IMR-90 (cell line): ENCODE measurements around the gene ABHD2. TPM values are rescaled to one million over a fixed set of nuclear protein-coding genes. Genes with fewer than 3 reads are reported as not detected.

Source experiments
- ATAC-seq: fragments of 200-7000 bp; cut with Tn5 transposase; 2 replicates; pipeline ENCODE4 v1.9.1; 2020; ENCODE audit warnings: low read depth, mild to moderate bottlenecking, moderate library complexity
- BruUV-seq: library from RNA; stranded (reverse); fragments of 400-500 nt; replicated peaks from 2 replicates; lab custom pipeline; 2021; lab: Mats Ljungman, UMichigan
- CTCF ChIA-PET: fragments of 300-600 bp; formaldehyde crosslinking; extraction: SDS; loops from one replicate; lab custom pipeline; 2021; ENCODE audit warnings: antibody characterized with exemption; lab: Yijun Ruan, JAX
- POLR2A ChIA-PET: fragments of 300-600 bp; sonication (Branson Sonifier 250); formaldehyde crosslinking; loops from one replicate; lab custom pipeline; 2022; ENCODE audit warnings: antibody characterized with exemption; ENCODE audit not compliant: unreplicated experiment; lab: Charles Lee
- DNase-seq: peaks from one replicate; pipeline ENCODE4 v3.0.0; 2013
- H2AFZ ChIP-seq: replicated peaks from 2 replicates; pipeline ENCODE3; 2013; ENCODE audit warnings: low read length, mild to moderate bottlenecking; ENCODE audit not compliant: poor library complexity
- H2AK5ac ChIP-seq: 2 replicates; pipeline ENCODE4 v1.6.1; 2013; ENCODE audit warnings: low read depth, low read length, inconsistent platforms
- H2AK9ac ChIP-seq: replicated peaks from 2 replicates; pipeline ENCODE3; 2013; ENCODE audit warnings: mild to moderate bottlenecking, low read depth, low read length, moderate library complexity; ENCODE audit not compliant: poor library complexity
- H2BK120ac ChIP-seq: 2 replicates; pipeline ENCODE4 v1.6.1; 2013; ENCODE audit warnings: low read depth, low read length, inconsistent platforms
- H2BK15ac ChIP-seq: 3 replicates; pipeline ENCODE4 v1.6.1; 2013; ENCODE audit warnings: low read depth, low read length, inconsistent platforms
- H2BK20ac ChIP-seq: 2 replicates; pipeline ENCODE4 v1.6.1; 2013; ENCODE audit warnings: low read depth, mild to moderate bottlenecking, inconsistent platforms, low read length, moderate library complexity
- H2BK5ac ChIP-seq: 2 replicates; pipeline ENCODE4 v1.6.1; 2013; ENCODE audit warnings: mild to moderate bottlenecking, low read depth, low read length, inconsistent platforms; ENCODE audit not compliant: poor library complexity, severe bottlenecking
- H3K14ac ChIP-seq: replicated peaks from 2 replicates; pipeline ENCODE4 v1.6.1; 2013; ENCODE audit warnings: low read depth, low read length, inconsistent platforms
- H3K18ac ChIP-seq: 2 replicates; pipeline ENCODE4 v1.6.1; 2013; ENCODE audit warnings: low read depth, low read length, control low read depth
- H3K23ac ChIP-seq: 2 replicates; pipeline ENCODE4 v1.6.1; 2013; ENCODE audit warnings: low read depth, low read length, inconsistent platforms
- H3K27ac ChIP-seq: 2 replicates; pipeline ENCODE4 v1.5.1; 2013; ENCODE audit warnings: mild to moderate bottlenecking, control low read depth, low read length; ENCODE audit not compliant: insufficient read depth
- H3K27me3 ChIP-seq: 2 replicates; pipeline ENCODE4 v1.6.1; 2013; ENCODE audit warnings: low read length; ENCODE audit not compliant: control insufficient read depth, insufficient read depth
- H3K36me3 ChIP-seq: 2 replicates; pipeline ENCODE4 v1.6.1; 2013; ENCODE audit warnings: low read length, mixed read lengths; ENCODE audit not compliant: control insufficient read depth, insufficient read depth
- H3K4ac ChIP-seq: 2 replicates; pipeline ENCODE4 v1.6.1; 2013; ENCODE audit warnings: low read depth, low read length, inconsistent platforms
- H3K4me1 ChIP-seq: 2 replicates; pipeline ENCODE4 v1.6.1; 2013; ENCODE audit warnings: low read length, mixed read lengths; ENCODE audit not compliant: control insufficient read depth, insufficient read depth
- H3K4me2 ChIP-seq: 2 replicates; pipeline ENCODE4 v1.6.1; 2013; ENCODE audit warnings: low read depth, mild to moderate bottlenecking, control low read depth, low read length, moderate library complexity
- H3K4me3 ChIP-seq: 2 replicates; pipeline ENCODE4 v1.5.1; 2013; ENCODE audit warnings: low read depth, mild to moderate bottlenecking, control low read depth, low read length, moderate library complexity; ENCODE audit not compliant: insufficient read depth
- H3K56ac ChIP-seq: 2 replicates; pipeline ENCODE4 v1.6.1; 2013; ENCODE audit warnings: low read length, inconsistent platforms; ENCODE audit not compliant: insufficient read depth; ENCODE audit errors: extremely low read depth
- H3K79me1 ChIP-seq, 2 experiments: 2 replicates each; pipeline ENCODE4 v1.6.1; 2013; ENCODE audit warnings: low read length in 2 of 2, inconsistent platforms in 1 of 2, low read depth in 1 of 2
- H3K9ac ChIP-seq: 2 replicates; pipeline ENCODE4 v1.6.1; 2013; ENCODE audit warnings: low read depth, low read length, control low read depth
- H3K9me1 ChIP-seq: 2 replicates; pipeline ENCODE4 v1.6.1; 2013; ENCODE audit warnings: low read length, inconsistent platforms; ENCODE audit not compliant: insufficient read depth
- H3K9me3 ChIP-seq: 2 replicates; pipeline ENCODE4 v1.6.1; 2013; ENCODE audit warnings: low read length; ENCODE audit not compliant: control insufficient read depth, insufficient read depth
- H4K20me1 ChIP-seq: 2 replicates; pipeline ENCODE4 v1.6.1; 2013; ENCODE audit warnings: low read length, inconsistent platforms; ENCODE audit not compliant: insufficient read depth
- H4K5ac ChIP-seq: 2 replicates; pipeline ENCODE4 v1.6.1; 2013; ENCODE audit warnings: mild to moderate bottlenecking, low read depth, low read length, control low read depth
- H4K8ac ChIP-seq, 2 experiments: 2 replicates each; pipeline ENCODE4 v1.6.1; 2013; ENCODE audit warnings: low read depth in 2 of 2, low read length in 2 of 2, control low read depth in 1 of 2, inconsistent platforms in 1 of 2
- H4K91ac ChIP-seq: 2 replicates; pipeline ENCODE4 v1.6.1; 2013; ENCODE audit warnings: low read depth, low read length, inconsistent platforms; ENCODE audit not compliant: insufficient read depth
- BHLHE40 ChIP-seq: fragments of 150-350 bp; IDR thresholded peaks from 2 replicates; pipeline ENCODE4 v1.6.1; 2016; ENCODE audit warnings: mild to moderate bottlenecking, low read depth, low read length
- FOS ChIP-seq: fragments of 150-350 bp; IDR thresholded peaks from 2 replicates; pipeline ENCODE4 v1.6.1; 2016; ENCODE audit warnings: low read depth, low read length
- MXI1 ChIP-seq: IDR thresholded peaks from 2 replicates; pipeline ENCODE4 v1.6.1; 2012; ENCODE audit warnings: low read depth, mild to moderate bottlenecking, low read length, moderate library complexity, borderline replicate concordance
- NFE2L2 ChIP-seq: fragments of 150-350 bp; IDR thresholded peaks from 2 replicates; pipeline ENCODE4 v1.6.1; 2016; ENCODE audit warnings: low read depth, mild to moderate bottlenecking, low read length
- RAD21 ChIP-seq: IDR thresholded peaks from 2 replicates; pipeline ENCODE4 v1.6.1; 2012; ENCODE audit warnings: low read length, improper control_type of control experiment
- RCOR1 ChIP-seq: IDR thresholded peaks from 2 replicates; pipeline ENCODE4 v1.6.1; 2012; ENCODE audit warnings: mild to moderate bottlenecking, low read length, improper control_type of control experiment; ENCODE audit not compliant: insufficient replicate concordance
- RFX5 ChIP-seq: IDR thresholded peaks from 2 replicates; pipeline ENCODE4 v1.8.0; 2012; ENCODE audit warnings: low read depth, mild to moderate bottlenecking, low read length, moderate library complexity
- WGBS, 2 experiments: methylation state at CpG; one replicate each; pipeline versions ENCODE4 v1.1.5 to v1.1.7; 2013; ENCODE audit warnings: missing lambda C conversion rate in 2 of 2; ENCODE audit not compliant: insufficient read length in 1 of 2; ENCODE audit errors: extremely low coverage in 2 of 2; 5-methylcytosine and 5-hydroxymethylcytosine counted together
- dilution Hi-C: fragments of 300-500 bp; cut with HindIII; formaldehyde crosslinking; loops from one replicate; pipeline ENCODE4 v1.14.3; 2018; ENCODE audit warnings: low sequenced_read_pairs; ENCODE audit not compliant: unreplicated experiment
- in situ Hi-C: fragments of 300-500 bp; cut with MboI; formaldehyde crosslinking; loops from 3 replicates; pipeline ENCODE4 v1.14.3; 2019; ENCODE audit warnings: low sequenced_read_pairs, inconsistent platforms, mixed read lengths
- intact Hi-C: fragments of 100-400 bp; cut with micrococcal nuclease; formaldehyde crosslinking; loops from 2 replicates; pipeline ENCODE4 v1.10.0; 2022
- polyA plus RNA-seq, 3 experiments: library from polyadenylated mRNA; depleted of rRNA; stranded (reverse); fragments of >200 nt; gene quantifications; 2 replicates each; pipeline ENCODE4 v1.2.3, GENCODE V29; 2012; ENCODE audit warnings: low replicate concordance in 1 of 3
- total RNA-seq: library from RNA; depleted of rRNA; stranded (reverse); fragments of >200 nt; gene quantifications from 2 replicates; pipeline ENCODE4 v1.2.3, GENCODE V29; 2012

ABHD2 gene
- total and polyA plus RNA-seq, 2 of the 4 experiments (the other 2 are of a cell fraction): 31.2 to 62.9 TPM

DNA sequence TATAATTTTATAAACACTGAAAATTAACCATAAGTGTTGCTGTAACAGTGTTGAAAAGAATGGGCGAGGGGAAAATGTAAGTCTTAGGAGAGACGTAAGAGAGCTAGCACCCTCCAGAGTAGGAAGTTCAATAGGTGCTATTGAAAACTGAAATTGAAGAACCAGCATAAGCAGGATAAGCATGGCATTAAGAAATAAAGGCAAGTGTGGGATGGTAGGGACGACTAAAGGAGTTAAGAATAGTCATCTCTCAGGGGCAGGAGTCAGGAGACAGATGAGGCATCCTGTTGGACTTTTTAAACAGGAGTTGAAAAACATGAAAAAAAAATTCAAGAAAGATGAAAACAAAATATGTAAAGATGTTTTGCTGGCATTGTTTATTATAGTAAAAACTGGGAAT lies 43.5 kb downstream of the ABHD2 start:
- in situ Hi-C loops: no loop called here
- intact Hi-C loops: no loop called here
- POLR2A ChIA-PET: no interaction called here

More for the DNA sequence above, 43.5 kb downstream of the ABHD2 start:
- H3K18ac ChIP-seq: no peak overlapping the region
- peaks cover 3% of the 10 kb centered on the region; the same call in 1 of the 2 replicates for H3K9me1 ChIP-seq
- H3K4me2 ChIP-seq: no peak overlapping the region
- 90% methylated on average over 2 of the region's 3 CpGs; no CpG with 5 or more reads in 1 of the 2 experiments for WGBS, 2 experiments
- no peak overlapping the region for H2BK120ac ChIP-seq
- no peak overlapping the region for H2BK20ac ChIP-seq
- no peak overlapping the region for H2BK5ac ChIP-seq
- H3K4me1 ChIP-seq: peaks cover 5% of the 10 kb centered on the region; the same call in 1 of the 2 replicates
- no peak overlapping the region for H3K14ac ChIP-seq
- H2AFZ ChIP-seq: no peak overlapping the region
- H3K9ac ChIP-seq: no peak overlapping the region
- H3K23ac ChIP-seq: no peak overlapping the region
- CTCF ChIA-PET: interaction anchor here (1.4 to 2.2 kb wide), 3 partner anchors 43 to 74 kb away, joined by 3 to 12 read pairs (median 4); partner anchors contain the start of gene ABHD2
- BruUV-seq: no TSS peak
- no peak overlapping the region for H2AK5ac ChIP-seq
- no peaks in the 10 kb centered on the region for H4K20me1 ChIP-seq
- H3K56ac ChIP-seq: no peak overlapping the region
- H3K9me3 ChIP-seq: no peaks in the 10 kb centered on the region
- no peak overlapping the region for H4K8ac ChIP-seq
- dilution Hi-C loops: no loop called here
- H4K5ac ChIP-seq: no peak overlapping the region
- H2BK15ac ChIP-seq: no peak overlapping the region
- no peak overlapping the region for H3K4me3 ChIP-seq
- H2AK9ac ChIP-seq: no peak overlapping the region
- peaks cover 20 to 51% of the 10 kb centered on the region in 2 experiments for H3K79me1 ChIP-seq
- ATAC-seq (no peak), DNase-seq (no peak)
- H3K27me3 ChIP-seq: no peaks in the 10 kb centered on the region
- TF ChIP-seq RFX5 (no peak), NFE2L2 (no peak), FOS (no peak), MXI1 (no peak), RCOR1 (no peak), BHLHE40 (no peak), RAD21 (no peak)
- H4K91ac ChIP-seq: no peak overlapping the region
- H3K27ac ChIP-seq: no peak overlapping the region
- no peak overlapping the region for H3K4ac ChIP-seq
- H3K36me3 ChIP-seq: peaks cover 14% of the 10 kb centered on the region
